GM12801 (cell line): ENCODE data around the gene FER1L5.

Experiments used
- CTCF ChIP-seq: IDR thresholded peaks from one replicate; pipeline ENCODE4 v1.5.1; 2011; ENCODE audit warnings: control low read depth; ENCODE audit not compliant: insufficient read length; ENCODE audit errors: extremely low read depth

Gene FER1L5

GRCh38 chr2:96691022-96691612 lies 48.6 kb downstream of the FER1L5 start:
- no peak for TF ChIP-seq CTCF

GRCh38 chr2:96692094-96692971 lies 49.8 kb downstream of the FER1L5 start:
- no peak for TF ChIP-seq CTCF

GRCh38 chr2:96693286-96694200 lies 51.0 kb downstream of the FER1L5 start:
- TF ChIP-seq CTCF: no peak

GRCh38 chr2:96694279-96694678 lies 51.7 kb downstream of the FER1L5 start:
- no peak for TF ChIP-seq CTCF

- no peak for TF ChIP-seq CTCF
Observed at GRCh38 chr2:96694816-96695455, 52.4 kb downstream of the FER1L5 start.

GRCh38 chr2:96695602-96696001 lies 53.0 kb downstream of the FER1L5 start:
- no peak for TF ChIP-seq CTCF

- TF ChIP-seq CTCF: no peak
Observed at GRCh38 chr2:96697476-96697875, 54.9 kb downstream of the FER1L5 start.
